Activated CD8-positive, alpha-beta memory T cell treated with anti-CD3 and anti-CD28 coated beads for 1 hour (primary cell): ENCODE data around the gene CDH9.

Experiments used
- DNase-seq, 2 donors: peaks; one replicate each; pipeline ENCODE4 v3.0.0-alpha.2; 2020; ENCODE audit warnings: low read depth in 1 of 2; ENCODE audit errors: extremely low read depth in 1 of 2

Gene CDH9

DNA sequence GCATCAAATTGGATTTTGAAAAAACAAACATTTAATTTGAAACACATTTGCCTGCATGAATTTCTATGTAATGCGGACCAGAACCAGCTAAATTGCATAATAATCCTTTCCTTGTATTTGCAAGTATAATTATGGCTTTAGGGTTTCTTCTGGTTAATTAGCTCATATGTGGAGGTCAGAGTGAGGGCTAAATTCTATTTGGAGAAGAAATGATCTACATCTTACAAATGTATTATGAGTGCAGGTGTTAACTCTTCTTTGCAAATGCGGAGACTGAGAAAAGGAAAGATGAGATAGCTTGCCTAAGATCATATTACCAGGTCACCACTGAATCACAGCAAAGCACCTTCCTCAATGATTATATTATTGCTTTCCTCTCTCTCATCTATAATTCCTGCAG lies 194.7 kb downstream of the CDH9 start:
- no peak for DNase-seq

- no peak for DNase-seq
These were observed 204.8 kb downstream of the CDH9 start for GRCh38 chr5:26833596-26833995.
